WI38 (cell line): ENCODE results near the gene HDGFL3.

ENCODE experiments used
- H3K4me3 ChIP-seq: 2 replicates; pipeline ENCODE4 v1.5.1; 2011; ENCODE audit warnings: low read depth, mild to moderate bottlenecking, control low read depth, low read length
- TF ChIP-seq, protein P1 (sequence below): IDR thresholded peaks from 2 replicates; pipeline ENCODE4 v1.5.1; 2012; ENCODE audit warnings: low read depth, mild to moderate bottlenecking, control low read depth, low read length

Gene HDGFL3

DNA sequence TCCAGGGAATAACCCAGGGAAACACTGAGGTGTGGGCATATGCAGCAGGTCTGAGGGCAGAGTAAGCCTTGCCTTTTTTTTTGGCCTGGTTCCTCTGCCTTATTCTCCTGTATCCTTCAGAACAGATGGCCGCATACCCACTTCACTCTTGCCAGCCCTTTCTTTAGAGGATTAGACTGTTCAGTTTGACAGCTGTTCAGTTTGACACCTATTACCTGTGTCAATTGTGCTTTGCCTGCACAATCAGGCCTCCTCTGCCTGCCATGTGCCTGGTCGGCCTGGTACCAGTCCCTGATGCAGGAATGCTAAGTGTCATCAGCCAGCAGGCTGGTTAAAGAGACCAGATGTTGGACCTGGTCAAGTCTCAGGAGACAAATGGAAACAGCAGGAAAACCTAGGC lies 77.8 kb downstream of the HDGFL3 start:
- H3K4me3 ChIP-seq: no peak overlapping the region
- TF ChIP-seq, protein P1, sequence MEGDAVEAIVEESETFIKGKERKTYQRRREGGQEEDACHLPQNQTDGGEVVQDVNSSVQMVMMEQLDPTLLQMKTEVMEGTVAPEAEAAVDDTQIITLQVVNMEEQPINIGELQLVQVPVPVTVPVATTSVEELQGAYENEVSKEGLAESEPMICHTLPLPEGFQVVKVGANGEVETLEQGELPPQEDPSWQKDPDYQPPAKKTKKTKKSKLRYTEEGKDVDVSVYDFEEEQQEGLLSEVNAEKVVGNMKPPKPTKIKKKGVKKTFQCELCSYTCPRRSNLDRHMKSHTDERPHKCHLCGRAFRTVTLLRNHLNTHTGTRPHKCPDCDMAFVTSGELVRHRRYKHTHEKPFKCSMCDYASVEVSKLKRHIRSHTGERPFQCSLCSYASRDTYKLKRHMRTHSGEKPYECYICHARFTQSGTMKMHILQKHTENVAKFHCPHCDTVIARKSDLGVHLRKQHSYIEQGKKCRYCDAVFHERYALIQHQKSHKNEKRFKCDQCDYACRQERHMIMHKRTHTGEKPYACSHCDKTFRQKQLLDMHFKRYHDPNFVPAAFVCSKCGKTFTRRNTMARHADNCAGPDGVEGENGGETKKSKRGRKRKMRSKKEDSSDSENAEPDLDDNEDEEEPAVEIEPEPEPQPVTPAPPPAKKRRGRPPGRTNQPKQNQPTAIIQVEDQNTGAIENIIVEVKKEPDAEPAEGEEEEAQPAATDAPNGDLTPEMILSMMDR: no peak

DNA sequence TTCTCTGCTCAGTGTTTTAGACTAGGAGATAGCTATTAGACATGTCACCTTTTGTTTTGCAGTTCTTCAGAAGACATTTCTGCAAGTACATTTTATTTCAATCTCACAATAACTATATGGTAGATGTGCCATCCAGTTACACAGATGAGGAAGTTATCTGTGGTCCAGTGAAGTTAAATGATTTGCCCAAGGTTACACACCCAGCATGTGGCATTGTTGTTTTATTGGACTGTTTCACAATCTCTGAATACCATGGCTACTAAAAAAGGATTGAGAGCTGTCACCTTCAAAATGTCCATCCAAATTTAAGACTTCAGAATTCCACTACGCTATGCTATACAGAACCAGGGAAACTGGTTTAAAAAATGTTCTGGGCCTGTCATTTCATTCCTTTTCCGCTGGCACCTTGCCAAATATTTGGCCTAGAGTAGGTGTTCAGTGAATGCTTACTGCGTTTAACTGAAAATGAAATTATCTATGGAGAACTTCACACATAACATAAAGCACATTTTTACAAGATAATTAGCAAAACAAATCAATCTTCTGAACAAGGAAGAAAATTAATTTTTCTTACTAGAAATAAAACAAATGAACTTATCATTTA lies 80.0 kb downstream of the HDGFL3 start:
- TF ChIP-seq, protein P1: no peak
- no peak overlapping the region for H3K4me3 ChIP-seq

DNA sequence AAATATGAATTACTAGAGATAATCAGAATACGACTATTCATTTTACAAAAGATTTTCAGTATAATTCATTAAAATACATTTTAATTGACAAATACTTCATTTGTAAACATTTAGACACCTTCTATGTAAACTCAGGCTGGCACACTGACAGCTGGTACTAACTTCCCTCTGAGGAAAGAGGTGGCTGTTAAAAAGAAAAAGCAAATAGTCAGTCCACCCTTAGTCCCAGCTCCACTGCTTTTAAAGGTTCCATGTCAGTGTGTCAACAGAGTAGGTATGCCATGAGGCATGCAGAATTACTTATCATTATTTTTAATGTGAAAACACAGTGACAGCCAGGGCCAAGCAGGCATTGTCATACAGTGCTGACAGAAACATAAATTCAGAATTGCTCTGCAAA lies 84.1 kb downstream of the HDGFL3 start:
- no peak overlapping the region for H3K4me3 ChIP-seq
- TF ChIP-seq, protein P1: no peak

DNA sequence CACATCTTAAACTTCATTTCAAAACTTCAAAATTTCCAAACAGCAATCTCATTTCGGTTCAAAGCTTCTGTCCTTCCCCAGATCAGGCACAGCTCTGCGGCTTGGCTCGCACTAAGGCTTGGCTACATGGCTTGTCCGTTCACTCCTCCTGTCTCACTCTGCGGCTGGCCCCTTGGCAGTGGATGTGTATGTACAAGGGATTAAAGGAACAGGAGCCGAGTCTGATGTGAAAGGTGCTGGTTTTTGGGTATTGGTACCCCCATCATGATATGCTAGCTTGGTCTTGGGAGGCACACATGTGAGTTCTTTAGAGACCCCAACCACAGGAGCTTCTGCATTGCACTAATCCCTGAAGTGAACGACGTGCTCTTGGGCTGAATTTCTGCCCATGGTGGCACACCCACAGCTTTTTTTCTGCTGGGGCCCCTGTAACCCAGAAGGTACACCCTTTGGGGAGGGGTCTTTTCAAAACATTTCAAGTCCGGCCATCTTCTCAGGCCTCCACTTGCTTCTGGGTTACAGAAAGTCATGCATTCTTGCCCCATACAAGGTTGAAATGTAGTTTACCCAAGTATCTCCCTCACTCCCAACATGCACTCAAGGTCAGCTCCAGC lies 87.5 kb downstream of the HDGFL3 start:
- no peak overlapping the region for H3K4me3 ChIP-seq
- TF ChIP-seq, protein P1: no peak

DNA sequence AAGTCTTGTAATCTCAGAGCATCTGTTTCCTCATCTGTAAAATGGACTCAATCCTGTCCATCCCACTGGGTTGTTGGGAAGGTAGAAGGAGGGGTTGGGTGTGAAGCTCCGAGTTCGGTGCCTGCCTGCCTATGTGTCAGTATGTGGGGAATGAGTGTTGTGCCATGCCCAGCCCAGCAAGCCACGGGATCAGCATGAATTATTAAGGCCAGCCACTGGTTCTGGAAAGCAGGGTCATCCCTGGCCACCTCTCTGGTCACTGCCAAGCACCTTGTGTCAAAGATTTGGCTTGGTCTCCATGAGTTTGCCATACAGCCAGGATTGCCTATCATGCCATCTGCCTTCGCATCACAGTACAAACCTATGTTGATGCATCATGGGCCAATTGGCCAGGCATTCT lies 88.7 kb downstream of the HDGFL3 start:
- TF ChIP-seq, protein P1: no peak

DNA sequence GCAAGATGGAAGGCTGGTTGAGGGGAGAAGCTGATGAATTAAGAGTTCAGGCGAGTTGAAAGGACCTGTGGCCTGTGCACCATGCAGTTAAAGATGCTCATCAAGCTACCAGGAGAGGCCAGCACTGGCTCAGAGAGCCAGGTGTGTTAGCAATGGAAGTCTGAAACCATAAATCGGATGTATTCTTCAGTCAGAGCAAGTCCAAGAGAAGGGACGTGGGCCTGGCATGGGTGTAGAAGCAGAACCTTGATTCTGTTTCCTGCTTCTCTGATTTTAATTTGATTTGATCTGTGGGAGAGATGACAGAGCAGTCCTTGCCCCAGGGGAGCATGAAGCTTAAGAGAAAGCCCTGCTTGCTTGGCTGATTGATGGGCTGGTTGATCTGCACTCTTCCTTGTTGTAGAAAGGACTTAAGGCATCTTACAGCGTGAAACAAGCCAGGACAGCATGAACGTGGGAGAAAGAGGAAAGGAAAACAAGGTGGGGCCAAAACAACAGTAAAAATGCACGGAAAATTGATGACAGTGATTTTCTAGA lies 89.3 kb downstream of the HDGFL3 start:
- TF ChIP-seq, protein P1: no peak
- H3K4me3 ChIP-seq: no peak overlapping the region

More for the DNA sequence above, 88.7 kb downstream of the HDGFL3 start:
- H3K4me3 ChIP-seq: no peak overlapping the region

DNA sequence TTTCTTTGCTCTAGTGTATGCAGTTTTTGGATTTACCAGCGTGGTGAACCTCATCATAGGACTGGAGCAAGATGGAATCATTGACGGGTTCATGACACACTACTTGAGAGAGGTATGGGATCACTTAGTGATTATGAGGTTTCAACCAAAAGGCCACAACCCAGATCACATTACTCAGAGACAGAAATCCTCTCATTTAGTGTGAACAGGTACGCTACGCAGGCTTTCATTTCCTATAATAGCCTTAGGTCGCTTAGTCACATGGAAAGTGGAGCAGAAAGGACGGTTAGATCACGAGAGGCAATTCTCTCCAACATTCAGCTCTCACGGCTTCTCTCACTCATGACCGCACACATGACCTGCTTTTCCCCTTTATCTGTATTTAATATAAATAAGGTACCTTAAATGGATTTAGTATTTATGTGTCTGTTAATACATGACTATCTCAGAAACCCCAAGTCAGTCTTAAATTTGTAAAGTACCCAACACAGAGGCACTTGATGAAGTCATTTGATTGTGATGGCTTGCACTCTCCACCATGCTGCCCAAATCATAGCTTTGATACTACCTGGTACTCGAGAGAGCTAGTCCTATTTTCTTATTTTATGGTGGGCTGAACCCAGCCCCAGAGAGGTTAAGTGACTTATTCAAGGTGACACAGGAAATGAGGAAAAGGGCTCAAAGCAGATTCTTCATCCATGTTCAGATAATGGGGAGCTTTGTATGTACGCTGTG lies 91.6 kb downstream of the HDGFL3 start:
- TF ChIP-seq, protein P1: no peak

More for the DNA sequence above, 91.6 kb downstream of the HDGFL3 start:
- H3K4me3 ChIP-seq: no peak overlapping the region
